ENCODE results near the gene NOS1AP.

DNA sequence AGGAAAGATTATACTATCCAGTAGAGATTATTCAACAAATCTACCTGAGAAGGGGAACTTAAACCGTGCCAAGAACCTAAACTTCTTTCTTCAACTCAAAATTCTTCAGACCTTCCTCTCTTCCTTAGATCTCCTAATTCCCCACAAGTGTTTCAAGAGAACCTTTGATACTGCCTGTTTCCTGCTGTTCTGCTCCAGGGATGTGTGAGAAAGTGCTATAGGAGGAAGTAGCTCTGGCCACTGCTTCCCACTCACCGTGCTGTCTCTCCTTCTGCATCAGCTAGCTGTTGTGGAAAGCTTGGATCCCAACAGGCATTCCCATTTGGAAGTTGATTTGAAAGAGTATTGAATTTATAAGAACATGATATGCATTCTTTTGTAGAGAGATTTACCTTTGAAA, 4.5 kb upstream of the NOS1AP start:
- TF ChIP-seq, protein P1, sequence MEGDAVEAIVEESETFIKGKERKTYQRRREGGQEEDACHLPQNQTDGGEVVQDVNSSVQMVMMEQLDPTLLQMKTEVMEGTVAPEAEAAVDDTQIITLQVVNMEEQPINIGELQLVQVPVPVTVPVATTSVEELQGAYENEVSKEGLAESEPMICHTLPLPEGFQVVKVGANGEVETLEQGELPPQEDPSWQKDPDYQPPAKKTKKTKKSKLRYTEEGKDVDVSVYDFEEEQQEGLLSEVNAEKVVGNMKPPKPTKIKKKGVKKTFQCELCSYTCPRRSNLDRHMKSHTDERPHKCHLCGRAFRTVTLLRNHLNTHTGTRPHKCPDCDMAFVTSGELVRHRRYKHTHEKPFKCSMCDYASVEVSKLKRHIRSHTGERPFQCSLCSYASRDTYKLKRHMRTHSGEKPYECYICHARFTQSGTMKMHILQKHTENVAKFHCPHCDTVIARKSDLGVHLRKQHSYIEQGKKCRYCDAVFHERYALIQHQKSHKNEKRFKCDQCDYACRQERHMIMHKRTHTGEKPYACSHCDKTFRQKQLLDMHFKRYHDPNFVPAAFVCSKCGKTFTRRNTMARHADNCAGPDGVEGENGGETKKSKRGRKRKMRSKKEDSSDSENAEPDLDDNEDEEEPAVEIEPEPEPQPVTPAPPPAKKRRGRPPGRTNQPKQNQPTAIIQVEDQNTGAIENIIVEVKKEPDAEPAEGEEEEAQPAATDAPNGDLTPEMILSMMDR (IDR thresholded peaks at IDR 0.05), result no peak
- TF ChIP-seq POLR2AphosphoS5 (IDR thresholded peaks at IDR 0.05) (no peak), POLR2A (IDR thresholded peaks at IDR 0.05; ENCODE audit: low read depth) (no peak)

All from esophagus muscularis mucosa (tissue), 3 donors.